GM12891 (cell line): ENCODE data around the gene APOB.

ENCODE experiments used
- POLR2A ChIP-seq: IDR thresholded peaks from 2 replicates; pipeline ENCODE4 v1.6.1; 2011; ENCODE audit warnings: low read depth, low read length, control low read depth
- POLR2AphosphoS5 ChIP-seq: IDR thresholded peaks from 2 replicates; pipeline ENCODE4 v1.6.1; 2011; ENCODE audit warnings: low read depth, low read length, control low read depth
- SPI1 ChIP-seq: IDR thresholded peaks from 2 replicates; pipeline ENCODE4 v1.6.1; 2011; ENCODE audit warnings: low read depth, low read length, control low read depth
- TAF1 ChIP-seq: IDR thresholded peaks from 2 replicates; pipeline ENCODE4 v1.6.1; 2011; ENCODE audit warnings: low read depth, low read length, control low read depth

GRCh38 chr2:21013043-21013816 lies 30.6 kb downstream of the APOB start:
- no peak for TF ChIP-seq POLR2A
- no peak for TF ChIP-seq POLR2AphosphoS5
- no peak for TF ChIP-seq TAF1
- TF ChIP-seq SPI1, result no peak
